HFF-Myc (cell line): ENCODE data around the gene NUDT1.

Experiments used
- DNase-seq: peaks from one replicate; pipeline ENCODE4 v3.0.0-alpha.2; 2011; ENCODE audit warnings: low read depth; ENCODE audit errors: extremely low read depth
- H3K4me3 ChIP-seq: replicated peaks from 2 replicates; pipeline ENCODE4 v1.5.1; 2011; ENCODE audit warnings: low read depth, mild to moderate bottlenecking, control low read depth, low read length
- CTCF ChIP-seq: IDR thresholded peaks from 2 replicates; pipeline ENCODE4 v1.5.1; 2012; ENCODE audit warnings: mild to moderate bottlenecking, low read depth, low read length, control low read depth; ENCODE audit errors: missing control alignments

The NUDT1 gene

GRCh38 chr7:2201128-2201527 is 40.9 kb upstream of the NUDT1 start:
- no peak for DNase-seq
- TF ChIP-seq CTCF: no peak
- no peak overlapping the region for H3K4me3 ChIP-seq

- no peak for DNase-seq
- TF ChIP-seq CTCF: no peak
Observed at GRCh38 chr7:2201686-2202360, 40.2 kb upstream of the NUDT1 start.

GRCh38 chr7:2202361-2202761 is 39.7 kb upstream of the NUDT1 start:
- H3K4me3 ChIP-seq: no peak overlapping the region
- no peak for DNase-seq
- TF ChIP-seq CTCF: no peak

More at GRCh38 chr7:2201686-2202360, 40.2 kb upstream of the NUDT1 start:
- no peak overlapping the region for H3K4me3 ChIP-seq

- DNase-seq: no peak
- no peak overlapping the region for H3K4me3 ChIP-seq
- no peak for TF ChIP-seq CTCF
Observed at GRCh38 chr7:2202901-2203765, 38.9 kb upstream of the NUDT1 start.

GRCh38 chr7:2203766-2204300 is 38.2 kb upstream of the NUDT1 start:
- TF ChIP-seq CTCF: no peak
- DNase-seq: no peak
- no peak overlapping the region for H3K4me3 ChIP-seq

GRCh38 chr7:2204446-2204845 is 37.6 kb upstream of the NUDT1 start:
- TF ChIP-seq CTCF: no peak
- DNase-seq: no peak
- no peak overlapping the region for H3K4me3 ChIP-seq
